Fibroblast of villous mesenchyme (primary cell): Measurements from ENCODE around the gene CNTNAP2. TPM values are rescaled to one million over a fixed set of nuclear protein-coding genes. Genes with fewer than 3 reads are reported as not detected.

Experiments used
- DNase-seq: peaks from one replicate; pipeline ENCODE4 v3.0.0-alpha.2; 2010; ENCODE audit warnings: low read depth
- H3K4me3 ChIP-seq: 2 replicates; pipeline ENCODE4 v1.5.1; 2011; ENCODE audit warnings: low read depth, mild to moderate bottlenecking, low read length
- CTCF ChIP-seq: IDR thresholded peaks from 2 replicates; pipeline ENCODE4 v1.5.1; 2012; ENCODE audit warnings: low read depth, mild to moderate bottlenecking, low read length; ENCODE audit not compliant: insufficient read depth
- total RNA-seq: library from RNA; depleted of rRNA; stranded (reverse); fragments of >200 nt; gene quantifications from 2 replicates; pipeline ENCODE4 v1.2.3, GENCODE V29; 2012

Gene CNTNAP2
- total RNA-seq, 1 donor: not detected

GRCh38 chr7:146728141-146728540 is 611.5 kb downstream of the CNTNAP2 start:
- DNase-seq: no peak
- TF ChIP-seq CTCF: no peak
- H3K4me3 ChIP-seq: no peak overlapping the region

- TF ChIP-seq CTCF: no peak
- no peak overlapping the region for H3K4me3 ChIP-seq
- DNase-seq: no peak
Measured at GRCh38 chr7:146728611-146729010, 612.0 kb downstream of the CNTNAP2 start.

- H3K4me3 ChIP-seq: no peak overlapping the region
- DNase-seq: no peak
- TF ChIP-seq CTCF: no peak
Measured at GRCh38 chr7:146731185-146731584, 614.6 kb downstream of the CNTNAP2 start.

GRCh38 chr7:146735992-146736391 is 619.4 kb downstream of the CNTNAP2 start:
- no peak for DNase-seq
- no peak for TF ChIP-seq CTCF
- no peak overlapping the region for H3K4me3 ChIP-seq

GRCh38 chr7:146736446-146737190 is 620.0 kb downstream of the CNTNAP2 start:
- DNase-seq: no peak
- no peak overlapping the region for H3K4me3 ChIP-seq
- TF ChIP-seq CTCF: no peak

GRCh38 chr7:146740039-146740438 is 623.4 kb downstream of the CNTNAP2 start:
- DNase-seq: no peak
- TF ChIP-seq CTCF: no peak

GRCh38 chr7:146741911-146742310 is 625.3 kb downstream of the CNTNAP2 start:
- no peak overlapping the region for H3K4me3 ChIP-seq
- DNase-seq: no peak
- no peak for TF ChIP-seq CTCF

More at GRCh38 chr7:146740039-146740438, 623.4 kb downstream of the CNTNAP2 start:
- H3K4me3 ChIP-seq: no peak overlapping the region
